Adrenal gland (tissue), 19 donors: ENCODE data around the gene CRTAP. TPM values are rescaled to one million over a fixed set of nuclear protein-coding genes. Genes with fewer than 3 reads are reported as not detected.
"Not testable (repeated sequence)": the region's sequence is repeated elsewhere in the genome, so short reads cannot be mapped to it uniquely, and the experiment has no call there.

ENCODE experiments used
- DNase-seq, 7 donors: peaks; one replicate each; pipeline ENCODE4 v3.0.0-alpha.2; 2019 to 2020
- H3K27ac ChIP-seq, 5 donors: fragments of 200-600 bp; sonication (generic) in 4 of 5; 1 replicate in 3 of 5; 2 replicates in 2 of 5; pipeline versions ENCODE4 v1.5.1 to v1.8.0; 2016 to 2020; ENCODE audit warnings: mild to moderate bottlenecking in 1 of 5
- H3K27me3 ChIP-seq: fragments of 200-600 bp; 2 replicates; pipeline ENCODE4 v1.8.0; 2021
- H3K36me3 ChIP-seq, 2 donors: fragments of 200-600 bp; replicated peaks in 1 of 2; 1 replicate in 1 of 2; 2 replicates in 1 of 2; pipeline versions ENCODE4 v1.5.1 to v1.8.0; 2018 to 2022
- H3K4me1 ChIP-seq, 2 donors: fragments of 200-600 bp; replicated peaks in 1 of 2; 1 replicate in 1 of 2; 2 replicates in 1 of 2; pipeline versions ENCODE4 v1.5.1 to v1.8.0; 2018 to 2021
- H3K4me3 ChIP-seq, 4 donors: fragments of 200-600 bp; sonication (generic) in 3 of 4; one replicate each; pipeline ENCODE4 v1.5.1; 2016 to 2018
- H3K9me3 ChIP-seq, 3 donors: fragments of 200-600 bp; sonication (generic) in 1 of 3; replicated peaks in 1 of 3; 1 replicate in 2 of 3; 2 replicates in 1 of 3; pipeline versions ENCODE4 v1.5.1 to v1.8.0; 2016 to 2021
- POLR2A ChIP-seq, 2 donors: fragments of 450-650 bp; IDR thresholded peaks; one replicate each; pipeline ENCODE4 v1.6.1; 2017; ENCODE audit warnings: antibody characterized with exemption in 2 of 2, mild to moderate bottlenecking in 2 of 2, moderate library complexity in 1 of 2
- WGBS, 4 donors: extraction: QIAGEN DNeasy Blood & Tissue Kit in 2 of 4; methylation state at CpG; one replicate each; pipeline versions ENCODE4 v1.1.5 to v1.1.7; 2013 to 2017; 5-methylcytosine and 5-hydroxymethylcytosine counted together
- intact Hi-C, 2 donors: fragments of 100-400 bp; cut with DNase I; formaldehyde crosslinking; loops; one replicate each; pipeline versions ENCODE4 v1.14.1 to v1.15.0; 2022 to 2023
- long read RNA-seq, 10 donors: library from polyadenylated mRNA in 3 of 10; unstranded in 2 of 10; stranded (forward) in 1 of 10; transcript quantifications; one replicate each; pipeline ENCODE4 v2.0.0 and lab custom pipeline, GENCODE V29; 2021 to 2026
- polyA plus RNA-seq, 3 donors: library from polyadenylated mRNA; stranded (reverse); fragments of 200-250 nt in 2 of 3; fragments of 350-450 nt in 1 of 3; fragmentation: Illumina TruSeq in 1 of 3; extraction: RNeasy Lipid Tissue Mini Kit (QIAGEN cat#74804) in 1 of 3; gene quantifications; one replicate each; pipeline ENCODE4 v1.2.3, GENCODE V29; 2013 to 2014
- total RNA-seq, 9 donors: library from RNA; depleted of rRNA in 4 of 9; stranded (reverse); fragments of >200 nt in 4 of 9; fragments of 120-200 nt in 1 of 9; fragmentation: NEBNext Ultra II Directional in 1 of 9; extraction: Animal tissue kit (Norgen Biotek cat#: 25700) in 1 of 9; gene quantifications; one replicate each; pipeline versions ENCODE4 v1.1.0 to v1.2.4, GENCODE V29; 2013 to 2023
- TF ChIP-seq, protein P1 (sequence below), 6 experiments: fragments of 450-650 bp in 4 of 6; fragments of 200-600 bp in 2 of 6; sonication (generic) in 1 of 6; IDR thresholded peaks; 1 replicate in 5 of 6; 2 replicates in 1 of 6; pipeline versions ENCODE4 v1.5.1 to v1.8.0; 2016 to 2021; ENCODE audit warnings: antibody characterized with exemption in 6 of 6, mild to moderate bottlenecking in 2 of 6, moderate library complexity in 1 of 6
- donor health status: healthy with polysubstance abuse.
- donor health status: Bipolar disorder and iron deficiency.
- donor health status: DM: yes; HTN: yes; CAD: no.
- donor health status: DM: no; HTN: no; CAD: no.
- donor health status: DM: no; HTN: no; CAD: no.
- donor health status: DM: yes; HTN: yes; CAD: no.

CRTAP gene
- 100 to 1,000 TPM in 8 of 9 donors, 10 to 100 TPM in 1; 70.0 to 677 (median 324) TPM for total RNA-seq
- 100 to 1,000 TPM in 1 of 3 donors, 10 to 100 TPM in 2; 64.5 to 147 (median 87.4) TPM for polyA plus RNA-seq
- long read RNA-seq, donor 1, full-length matches to known transcripts: 9 of 9 reads
- long read RNA-seq, donor 1, partial matches to known transcripts: 0 of 9 reads
- long read RNA-seq, donor 1, other reads (novel, unspliced or antisense): 0 of 9 reads
- long read RNA-seq, donor 2, full-length matches to known transcripts: 15 of 15 reads
- long read RNA-seq, donor 2, partial matches to known transcripts: 0 of 15 reads
- long read RNA-seq, donor 2, other reads (novel, unspliced or antisense): 0 of 15 reads
- long read RNA-seq, donor 3, full-length matches to known transcripts: 10 of 10 reads
- long read RNA-seq, donor 3, partial matches to known transcripts: 0 of 10 reads
- long read RNA-seq, donor 3, other reads (novel, unspliced or antisense): 0 of 10 reads
- long read RNA-seq, donor 4, full-length matches to known transcripts: 56 of 88 reads
- long read RNA-seq, donor 4, partial matches to known transcripts: 2 of 88 reads
- long read RNA-seq, donor 4, other reads (novel, unspliced or antisense): 30 of 88 reads
- long read RNA-seq, donor 5, full-length matches to known transcripts: 223 of 274 reads
- long read RNA-seq, donor 5, partial matches to known transcripts: 4 of 274 reads
- long read RNA-seq, donor 5, other reads (novel, unspliced or antisense): 47 of 274 reads
- long read RNA-seq, donor 6, full-length matches to known transcripts: 60 of 121 reads
- long read RNA-seq, donor 6, partial matches to known transcripts: 49 of 121 reads
- long read RNA-seq, donor 6, other reads (novel, unspliced or antisense): 12 of 121 reads
- long read RNA-seq, donor 7, full-length matches to known transcripts: 5 of 5 reads
- long read RNA-seq, donor 7, partial matches to known transcripts: 0 of 5 reads
- long read RNA-seq, donor 7, other reads (novel, unspliced or antisense): 0 of 5 reads
- long read RNA-seq, donor 8, full-length matches to known transcripts: 20 of 20 reads
- long read RNA-seq, donor 8, partial matches to known transcripts: 0 of 20 reads
- long read RNA-seq, donor 8, other reads (novel, unspliced or antisense): 0 of 20 reads
- long read RNA-seq, donor 9, full-length matches to known transcripts: 11 of 16 reads
- long read RNA-seq, donor 9, partial matches to known transcripts: 0 of 16 reads
- long read RNA-seq, donor 9, other reads (novel, unspliced or antisense): 5 of 16 reads
- long read RNA-seq, donor 10, full-length matches to known transcripts: 7 of 7 reads
- long read RNA-seq, donor 10, partial matches to known transcripts: 0 of 7 reads
- long read RNA-seq, donor 10, other reads (novel, unspliced or antisense): 0 of 7 reads

DNA sequence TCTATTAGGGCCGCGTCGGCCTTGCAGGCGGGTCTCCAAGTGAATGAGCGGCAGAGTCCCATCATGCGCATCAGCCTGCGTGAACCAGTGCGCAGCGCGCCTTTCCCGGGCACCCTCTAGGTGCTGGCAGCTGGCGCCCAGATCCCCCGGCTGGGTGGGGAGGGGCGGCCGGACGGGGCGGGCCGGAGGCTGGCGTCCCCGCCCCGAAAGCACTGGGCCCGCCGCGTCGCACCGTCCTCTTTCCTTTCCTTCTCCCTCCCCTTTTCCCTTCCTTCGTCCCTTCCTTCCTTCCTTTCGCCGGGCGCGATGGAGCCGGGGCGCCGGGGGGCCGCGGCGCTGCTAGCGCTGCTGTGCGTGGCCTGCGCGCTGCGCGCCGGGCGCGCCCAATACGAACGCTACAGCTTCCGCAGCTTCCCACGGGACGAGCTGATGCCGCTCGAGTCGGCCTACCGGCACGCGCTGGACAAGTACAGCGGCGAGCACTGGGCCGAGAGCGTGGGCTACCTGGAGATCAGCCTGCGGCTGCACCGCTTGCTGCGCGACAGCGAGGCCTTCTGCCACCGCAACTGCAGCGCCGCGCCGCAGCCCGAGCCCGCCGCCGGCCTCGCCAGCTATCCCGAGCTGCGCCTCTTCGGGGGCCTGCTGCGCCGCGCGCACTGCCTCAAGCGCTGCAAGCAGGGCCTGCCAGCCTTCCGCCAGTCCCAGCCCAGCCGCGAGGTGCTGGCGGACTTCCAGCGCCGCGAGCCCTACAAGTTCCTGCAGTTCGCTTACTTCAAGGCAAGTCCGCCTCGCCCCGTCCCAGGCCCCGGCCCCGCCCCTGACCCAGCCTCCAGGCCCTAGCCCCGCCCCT is at the start of gene CRTAP:
Gene CRTAP, plus strand, starts transcription at position 243 of the 850 bp plus-strand sequence. Its CDS starts 64 bp downstream, at position 307.
- DNase-seq: peak; percentile 97 to 99 (median 98)
- H3K27me3 ChIP-seq: no peaks in the 10 kb centered on the region

GRCh38 chr3:33064929-33065328 is 48.9 kb upstream of the CRTAP start:
- 84 to 100% (median 94%) methylated on average over 2 of the region's 2 CpGs for WGBS, 4 donors
- H3K9me3 ChIP-seq: no peaks in the 10 kb centered on the region
- no peak overlapping the region for H3K4me3 ChIP-seq
- TF ChIP-seq POLR2A (IDR thresholded peaks at IDR 0.05): no peak
- TF ChIP-seq, protein P1, sequence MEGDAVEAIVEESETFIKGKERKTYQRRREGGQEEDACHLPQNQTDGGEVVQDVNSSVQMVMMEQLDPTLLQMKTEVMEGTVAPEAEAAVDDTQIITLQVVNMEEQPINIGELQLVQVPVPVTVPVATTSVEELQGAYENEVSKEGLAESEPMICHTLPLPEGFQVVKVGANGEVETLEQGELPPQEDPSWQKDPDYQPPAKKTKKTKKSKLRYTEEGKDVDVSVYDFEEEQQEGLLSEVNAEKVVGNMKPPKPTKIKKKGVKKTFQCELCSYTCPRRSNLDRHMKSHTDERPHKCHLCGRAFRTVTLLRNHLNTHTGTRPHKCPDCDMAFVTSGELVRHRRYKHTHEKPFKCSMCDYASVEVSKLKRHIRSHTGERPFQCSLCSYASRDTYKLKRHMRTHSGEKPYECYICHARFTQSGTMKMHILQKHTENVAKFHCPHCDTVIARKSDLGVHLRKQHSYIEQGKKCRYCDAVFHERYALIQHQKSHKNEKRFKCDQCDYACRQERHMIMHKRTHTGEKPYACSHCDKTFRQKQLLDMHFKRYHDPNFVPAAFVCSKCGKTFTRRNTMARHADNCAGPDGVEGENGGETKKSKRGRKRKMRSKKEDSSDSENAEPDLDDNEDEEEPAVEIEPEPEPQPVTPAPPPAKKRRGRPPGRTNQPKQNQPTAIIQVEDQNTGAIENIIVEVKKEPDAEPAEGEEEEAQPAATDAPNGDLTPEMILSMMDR (IDR thresholded peaks at IDR 0.05): no peak
- intact Hi-C loops: no loop called here
- no peak overlapping the region for H3K27ac ChIP-seq
- peaks cover 0 to 10% of the 10 kb centered on the region in 2 donors for H3K4me1 ChIP-seq
- peaks cover 0 to 31% of the 10 kb centered on the region in 2 donors for H3K36me3 ChIP-seq
- no peaks in the 10 kb centered on the region for H3K27me3 ChIP-seq
- no peak for DNase-seq

More for the DNA sequence above, at the start of gene CRTAP:
- intact Hi-C loops: no loop called here
- H3K4me1 ChIP-seq: peaks cover 15 to 38% of the 10 kb centered on the region in 2 donors
- no peaks in the 10 kb centered on the region for H3K36me3 ChIP-seq
- 0 to 1% (median 0%) methylated on average over 41 to 98 of the region's 98 CpGs for WGBS, 4 donors
- TF ChIP-seq POLR2A (IDR thresholded peaks at IDR 0.05): peak in 1 of 2 donors; percentile 80
- TF ChIP-seq, protein P1 (IDR thresholded peaks at IDR 0.05): peak in 1 of 6 experiments; percentile 27
- peak within 1 kb of the TSS; percentile 27 to 87 (median 67) for H3K4me3 ChIP-seq
- no peaks in the 10 kb centered on the region for H3K9me3 ChIP-seq
- H3K27ac ChIP-seq: peak within 1 kb of the TSS; percentile 92 to 99 (median 99)

DNA sequence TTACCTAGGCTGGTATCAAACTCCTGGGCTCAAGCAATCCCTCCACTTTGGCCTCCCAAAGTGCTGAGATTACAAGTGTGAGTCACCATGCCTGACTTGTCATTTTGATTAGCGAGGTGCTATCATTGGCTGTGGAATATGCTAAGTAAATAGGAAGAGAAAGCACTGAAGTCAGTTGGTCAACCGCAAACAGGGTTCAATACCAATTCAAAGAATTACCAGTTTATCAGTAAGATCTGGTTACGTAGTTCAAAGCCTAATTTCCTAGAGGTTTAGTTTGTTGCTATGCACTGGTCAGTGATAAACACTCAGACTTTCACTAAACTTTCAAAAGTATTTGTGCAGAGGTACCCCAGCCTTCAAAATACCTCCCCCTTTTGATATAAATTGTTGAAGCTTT is 46.3 kb upstream of the CRTAP start:
- DNase-seq: no peak
- Histone ChIP-seq H3K4me3 (no peak overlapping the region), H3K9me3 (no peaks in the 10 kb centered on the region), H3K27me3 (no peaks in the 10 kb centered on the region), H3K27ac (no peak overlapping the region), H3K4me1 (peaks cover 0 to 10% of the 10 kb centered on the region in 2 donors), H3K36me3 (peaks cover 0 to 21% of the 10 kb centered on the region in 2 donors)
- TF ChIP-seq, protein P1 (IDR thresholded peaks at IDR 0.05): no peak
- TF ChIP-seq POLR2A (IDR thresholded peaks at IDR 0.05): no peak
- intact Hi-C loops: no loop called here
- WGBS, 4 donors: 81 to 86% (median 82%) methylated on average over 3 of the region's 3 CpGs

GRCh38 chr3:33069862-33070261 is 44.0 kb upstream of the CRTAP start:
- H3K36me3 ChIP-seq: peaks cover 0 to 13% of the 10 kb centered on the region in 2 donors

More at GRCh38 chr3:33069862-33070261, 44.0 kb upstream of the CRTAP start:
- not testable (repeated sequence) for H3K4me3 ChIP-seq, H3K27me3 ChIP-seq, H3K9me3 ChIP-seq, H3K4me1 ChIP-seq, DNase-seq, H3K27ac ChIP-seq
- 72 to 75% (median 73%) methylated on average over 3 of the region's 3 CpGs for WGBS, 4 donors
- intact Hi-C loops: loop anchor here in 1 of 2 donors (5.0 kb wide), 1 partner anchor 123 kb away; no protein-coding TSS in a partner anchor
